Activated naive CD8-positive, alpha-beta T cell treated with anti-CD3 and anti-CD28 coated beads, Interleukin-2, amount 50 U/mL, for 24 hours (primary cell): ENCODE measurements around the gene LEO1.
A peak's percentile ranks its signal among the peaks of the same experiment; 100 is the strongest.

Experiments used
- ATAC-seq: fragments of 150-1000 bp; cut with Tn5 transposase; one replicate; pipeline ENCODE4 v1.10.0; 2021
- DNase-seq: peaks from one replicate; pipeline ENCODE4 v3.0.0; 2021
- H3K27ac Mint-ChIP-seq: one replicate; pipeline ENCODE4 v1.8.0; 2021; ENCODE audit warnings: mild to moderate bottlenecking, mixed read lengths
- H3K27me3 Mint-ChIP-seq: one replicate; pipeline ENCODE4 v1.8.0; 2021; ENCODE audit warnings: mixed read lengths
- H3K36me3 Mint-ChIP-seq: one replicate; pipeline ENCODE4 v1.8.0; 2021; ENCODE audit warnings: low read depth, mixed read lengths
- H3K4me1 Mint-ChIP-seq: one replicate; pipeline ENCODE4 v1.8.0; 2021; ENCODE audit warnings: mixed read lengths
- H3K4me3 Mint-ChIP-seq: one replicate; pipeline ENCODE4 v1.8.0; 2021; ENCODE audit warnings: mild to moderate bottlenecking, moderate library complexity, mixed read lengths
- H3K9me3 Mint-ChIP-seq: one replicate; pipeline ENCODE4 v1.8.0; 2021; ENCODE audit warnings: mixed read lengths

Gene LEO1

DNA sequence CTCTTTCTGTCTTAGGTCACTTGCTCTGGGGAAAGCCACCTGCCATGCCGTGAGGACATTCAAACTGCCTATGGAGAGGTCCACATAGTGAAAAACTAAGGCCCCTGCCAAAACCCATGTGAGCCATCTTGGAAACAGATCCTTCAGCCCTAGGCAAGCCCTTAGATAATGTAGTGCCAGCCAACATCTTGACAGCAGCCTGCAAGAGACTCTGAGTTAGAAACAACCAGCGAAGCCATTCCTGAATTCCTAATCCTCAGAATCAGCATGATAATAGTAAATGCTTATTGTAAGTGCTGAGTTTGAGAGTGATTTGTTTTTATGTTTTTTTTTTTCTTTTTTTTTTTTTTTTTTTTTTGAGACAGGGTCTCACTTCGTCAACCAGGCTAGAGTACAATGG, 40.6 kb downstream of the LEO1 start:
- no peak for ATAC-seq
- Mint-ChIP-seq H3K36me3 (peaks cover 6% of the 10 kb centered on the region), H3K27ac (no peak overlapping the region)

DNA sequence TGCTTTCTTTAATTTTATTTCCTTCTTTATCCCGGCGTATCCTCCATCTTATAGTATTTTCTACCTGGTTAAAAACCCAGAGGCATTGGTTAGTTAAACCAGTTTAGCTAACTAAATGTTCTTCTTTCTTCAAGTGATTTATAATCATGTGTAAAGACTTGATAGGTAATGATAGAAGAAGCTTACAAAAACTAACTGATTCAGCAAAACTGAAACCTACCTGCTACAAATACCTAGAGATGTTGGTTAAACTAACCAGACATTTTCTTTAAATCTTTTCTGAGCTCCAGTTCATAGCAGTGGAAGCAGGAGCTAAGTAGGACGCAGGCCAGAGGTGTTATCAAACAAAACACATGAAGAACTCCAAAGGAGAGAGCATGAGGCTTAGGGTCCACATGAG, 44.8 kb downstream of the LEO1 start:
- DNase-seq (no peak), ATAC-seq (no peak)
- Mint-ChIP-seq H3K9me3 (no peaks in the 10 kb centered on the region), H3K27ac (no peak overlapping the region), H3K27me3 (no peaks in the 10 kb centered on the region), H3K4me3 (no peak overlapping the region), H3K4me1 (no peaks in the 10 kb centered on the region), H3K36me3 (peaks cover 9% of the 10 kb centered on the region)

More for the DNA sequence above, 40.6 kb downstream of the LEO1 start:
- no peak for DNase-seq
- Mint-ChIP-seq H3K9me3 (no peaks in the 10 kb centered on the region), H3K4me1 (peaks cover 6% of the 10 kb centered on the region), H3K27me3 (no peaks in the 10 kb centered on the region), H3K4me3 (no peak overlapping the region)

DNA sequence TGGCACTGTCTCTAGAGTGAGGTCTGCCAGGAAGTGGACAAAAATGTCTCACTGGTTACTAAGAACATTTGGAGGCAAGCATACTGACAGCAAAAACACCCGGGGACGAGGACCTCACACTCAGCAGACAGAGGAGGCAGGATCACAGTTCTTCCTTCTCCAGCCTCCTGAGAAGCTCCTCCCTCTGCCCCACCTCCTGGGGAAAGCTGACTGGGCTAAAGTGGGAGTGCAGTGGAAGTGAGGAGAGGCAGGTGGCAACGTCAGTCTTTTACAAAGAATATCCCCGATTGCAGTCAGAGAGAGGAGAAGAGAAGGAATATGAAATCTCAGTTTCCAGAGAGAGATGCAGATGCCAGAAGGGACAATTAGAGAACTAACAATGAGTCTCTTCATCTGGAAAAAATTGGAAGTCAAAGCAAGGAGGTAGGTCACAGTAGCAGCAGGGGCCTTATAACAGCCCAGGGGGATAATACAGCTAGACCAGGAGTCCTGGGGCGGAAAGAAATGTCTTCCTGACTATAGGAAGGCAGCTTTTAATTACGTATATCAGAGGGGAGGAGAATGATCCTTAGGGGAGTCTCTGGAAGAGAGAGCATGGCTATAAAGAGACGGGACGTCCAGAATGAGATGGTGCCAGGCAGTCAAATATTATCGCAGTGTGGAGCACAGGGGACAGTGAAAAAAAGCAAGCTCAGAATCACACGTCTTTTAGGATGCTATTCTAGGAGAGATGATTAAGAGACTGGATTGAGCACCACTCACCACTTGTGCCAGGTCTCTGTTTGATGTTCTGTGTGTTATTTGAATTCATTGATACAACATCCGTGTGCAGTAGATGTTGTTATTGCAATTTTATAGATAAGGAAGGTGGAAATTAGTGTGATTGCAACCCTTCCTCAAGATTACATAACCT, 47.2 kb downstream of the LEO1 start:
- H3K36me3 Mint-ChIP-seq = peaks cover 11% of the 10 kb centered on the region
- no peaks in the 10 kb centered on the region for H3K27me3 Mint-ChIP-seq
- H3K9me3 Mint-ChIP-seq = no peaks in the 10 kb centered on the region
- no peak overlapping the region for H3K4me3 Mint-ChIP-seq
- DNase-seq = no peak
- ATAC-seq = no peak
- H3K27ac Mint-ChIP-seq = no peak overlapping the region
- H3K4me1 Mint-ChIP-seq = no peaks in the 10 kb centered on the region

DNA sequence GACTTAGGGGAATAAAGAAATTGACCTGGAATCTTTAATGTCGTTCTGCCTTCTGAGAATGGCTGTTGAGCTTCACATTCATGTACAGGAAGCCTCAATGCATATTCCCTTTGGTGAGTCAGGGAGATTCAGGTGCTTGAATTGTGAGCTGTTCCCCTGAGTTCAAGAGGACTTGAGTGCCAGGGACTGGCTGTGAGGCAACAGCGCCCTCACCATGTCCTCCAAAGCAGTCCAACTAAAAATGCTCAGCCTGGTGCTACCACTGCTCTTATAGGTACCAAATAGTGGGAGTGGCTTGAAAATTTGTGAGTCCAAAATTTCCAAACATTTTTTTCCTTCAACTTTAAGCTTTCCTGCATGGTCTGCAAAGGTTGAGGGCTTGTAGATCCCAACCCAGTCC, 54.1 kb downstream of the LEO1 start:
- H3K27ac Mint-ChIP-seq = no peak overlapping the region
- H3K9me3 Mint-ChIP-seq = no peaks in the 10 kb centered on the region
- H3K4me3 Mint-ChIP-seq = no peak overlapping the region
- H3K4me1 Mint-ChIP-seq = no peaks in the 10 kb centered on the region
- H3K36me3 Mint-ChIP-seq = peaks cover 5% of the 10 kb centered on the region
- H3K27me3 Mint-ChIP-seq = no peaks in the 10 kb centered on the region
- ATAC-seq (peak; percentile 52), DNase-seq (no peak)

DNA sequence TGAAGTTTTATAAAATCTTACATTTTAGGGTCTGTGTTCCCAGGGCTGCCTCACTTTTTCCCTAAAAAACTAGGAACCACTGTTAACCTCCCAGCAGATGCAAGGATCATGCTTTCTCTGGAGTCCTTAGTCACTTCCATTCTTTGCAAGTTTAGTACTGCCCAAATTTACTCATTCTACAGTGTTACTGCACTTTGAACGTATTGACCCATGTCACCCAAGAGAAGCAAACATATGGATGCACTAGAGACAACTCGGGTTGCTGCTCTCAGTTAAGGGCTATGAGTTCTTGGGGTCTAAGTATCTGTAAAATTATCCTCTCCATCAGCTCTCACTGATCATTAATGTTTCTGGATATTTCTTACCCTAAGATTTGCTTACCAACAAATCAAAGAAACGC, 59.0 kb downstream of the LEO1 start:
- H3K4me1 Mint-ChIP-seq = no peaks in the 10 kb centered on the region
- no peaks in the 10 kb centered on the region for H3K27me3 Mint-ChIP-seq
- H3K9me3 Mint-ChIP-seq = no peaks in the 10 kb centered on the region
- ATAC-seq (no peak), DNase-seq (no peak)
- H3K27ac Mint-ChIP-seq = no peak overlapping the region
- H3K36me3 Mint-ChIP-seq = peaks cover 17% of the 10 kb centered on the region
- no peak overlapping the region for H3K4me3 Mint-ChIP-seq

DNA sequence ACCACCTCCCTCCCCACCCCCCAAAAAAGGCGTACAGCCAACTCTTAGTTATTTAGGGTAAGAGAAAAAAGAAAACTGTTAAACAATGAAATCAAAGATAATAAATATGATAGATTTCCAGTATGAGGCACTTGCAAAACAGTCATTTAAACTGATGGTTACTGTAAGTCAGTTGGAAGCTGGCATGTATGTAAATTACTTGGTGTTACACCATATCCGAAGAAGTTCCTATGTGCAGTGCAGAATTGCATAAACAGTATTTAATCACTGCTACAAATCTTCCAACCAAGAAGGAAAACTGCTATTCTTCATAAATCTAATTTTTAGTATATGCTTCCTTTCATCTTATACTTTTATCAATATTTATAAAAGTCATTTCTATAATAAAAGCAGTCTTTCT, 62.0 kb downstream of the LEO1 start:
- Mint-ChIP-seq H3K4me3 (no peak overlapping the region), H3K27me3 (no peaks in the 10 kb centered on the region), H3K27ac (no peak overlapping the region), H3K4me1 (no peaks in the 10 kb centered on the region), H3K36me3 (peaks cover 28% of the 10 kb centered on the region), H3K9me3 (no peaks in the 10 kb centered on the region)
- ATAC-seq (no peak), DNase-seq (no peak)

DNA sequence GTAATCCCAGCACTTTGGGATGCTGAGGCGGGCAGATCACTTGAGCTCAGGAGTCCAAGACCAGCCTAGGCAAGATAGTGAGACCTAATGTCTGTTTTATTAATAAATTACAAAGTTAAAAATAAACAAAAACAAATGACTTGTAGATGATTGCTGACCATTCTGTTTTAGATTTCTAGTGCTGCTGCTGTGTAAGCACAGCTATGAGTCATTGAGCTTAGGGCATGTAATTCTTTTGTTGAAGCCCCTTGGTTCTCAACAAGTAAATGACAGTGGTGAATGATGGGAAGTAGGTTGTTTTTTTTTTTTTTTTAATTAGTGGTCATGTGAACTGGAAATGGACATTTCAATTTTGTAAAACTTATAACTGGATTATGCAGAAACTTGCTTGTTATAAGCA, 63.3 kb downstream of the LEO1 start:
- Mint-ChIP-seq H3K9me3 (no peaks in the 10 kb centered on the region), H3K36me3 (peaks cover 36% of the 10 kb centered on the region), H3K4me3 (no peak overlapping the region), H3K27ac (no peak overlapping the region), H3K4me1 (no peaks in the 10 kb centered on the region), H3K27me3 (no peaks in the 10 kb centered on the region)
- no peak for ATAC-seq
- DNase-seq = no peak

DNA sequence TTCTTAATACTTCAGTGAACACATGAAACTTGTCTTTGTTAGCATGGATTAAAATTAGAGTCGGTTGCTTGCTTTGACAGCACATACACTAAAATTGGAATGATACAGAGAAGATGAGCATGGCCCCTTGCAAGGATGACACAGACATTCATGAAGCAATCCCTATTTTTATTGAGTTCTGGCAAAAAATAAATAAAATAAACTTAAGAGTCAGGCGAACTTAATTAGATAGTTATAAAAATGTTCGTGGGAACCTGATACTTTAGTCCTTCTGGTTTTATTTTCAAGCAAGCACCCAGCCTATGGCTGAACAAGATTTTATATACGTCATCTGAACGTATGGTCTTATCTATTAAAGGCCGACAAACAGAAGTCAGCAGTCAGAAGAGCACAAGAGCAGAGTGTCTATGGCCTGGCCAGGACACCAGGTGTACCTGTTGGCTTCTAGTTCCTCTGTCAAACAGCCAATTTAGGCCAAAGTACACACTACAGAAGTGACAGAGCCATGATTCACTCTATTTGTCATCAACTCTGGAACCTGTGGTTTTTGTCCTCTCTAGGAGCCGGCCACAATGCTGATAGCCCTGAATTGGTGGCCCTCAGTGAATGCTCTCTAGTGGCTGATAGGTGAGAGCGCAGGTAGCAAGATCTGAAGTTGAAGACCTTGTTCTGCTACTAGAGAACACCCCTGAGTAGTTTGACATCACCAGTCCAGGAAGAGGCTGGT, 64.3 kb downstream of the LEO1 start:
- no peaks in the 10 kb centered on the region for H3K4me1 Mint-ChIP-seq
- H3K27me3 Mint-ChIP-seq = no peaks in the 10 kb centered on the region
- peaks cover 40% of the 10 kb centered on the region for H3K36me3 Mint-ChIP-seq
- no peak for DNase-seq
- ATAC-seq = peak; percentile 65
- no peak overlapping the region for H3K4me3 Mint-ChIP-seq
- H3K9me3 Mint-ChIP-seq = no peaks in the 10 kb centered on the region
- H3K27ac Mint-ChIP-seq = no peak overlapping the region

DNA sequence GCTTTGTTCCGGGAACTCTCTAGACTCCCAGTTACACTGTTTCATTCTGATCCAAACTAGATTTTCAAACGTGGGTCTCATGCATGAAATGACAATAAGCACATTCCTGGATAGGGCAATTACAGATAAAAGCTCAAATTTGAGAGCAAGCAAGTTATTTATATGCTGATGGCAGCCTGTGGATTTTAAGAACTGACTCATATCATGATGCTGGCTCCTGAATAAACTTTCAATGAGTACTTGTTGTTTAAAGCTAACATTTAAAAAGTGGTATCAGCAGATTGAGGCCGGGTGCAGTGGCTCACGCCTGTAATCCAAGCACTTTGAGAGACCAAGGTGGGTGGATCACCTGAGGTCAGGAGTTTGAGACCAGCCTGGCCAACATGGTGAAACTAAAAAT, 66.6 kb downstream of the LEO1 start:
- no peak overlapping the region for H3K27ac Mint-ChIP-seq
- H3K36me3 Mint-ChIP-seq = peaks cover 49% of the 10 kb centered on the region
- ATAC-seq (no peak), DNase-seq (no peak)
- H3K4me3 Mint-ChIP-seq = no peak overlapping the region
- H3K9me3 Mint-ChIP-seq = no peaks in the 10 kb centered on the region
- no peaks in the 10 kb centered on the region for H3K27me3 Mint-ChIP-seq
- no peaks in the 10 kb centered on the region for H3K4me1 Mint-ChIP-seq

DNA sequence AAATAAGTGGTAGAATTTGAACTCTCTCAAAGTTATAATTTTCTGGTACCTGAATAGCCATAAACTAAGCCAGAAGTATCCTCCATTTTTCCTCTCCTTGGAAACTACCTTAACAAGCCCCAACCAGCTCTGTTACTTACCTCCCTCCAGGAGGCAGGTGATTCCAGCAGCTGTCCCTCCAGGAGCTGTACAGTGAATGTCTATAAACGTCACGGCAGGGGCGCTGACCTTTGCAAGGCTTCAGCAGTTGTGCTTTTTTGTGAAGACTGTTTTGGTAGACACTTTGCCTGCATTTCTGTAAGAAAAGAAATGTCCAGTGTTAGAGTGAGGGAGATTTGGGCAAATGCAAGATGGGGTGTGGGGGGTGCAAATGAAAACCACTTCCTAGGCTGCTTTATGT, 67.2 kb downstream of the LEO1 start:
- peaks cover 52% of the 10 kb centered on the region for H3K36me3 Mint-ChIP-seq
- H3K27ac Mint-ChIP-seq = no peak overlapping the region
- DNase-seq (no peak), ATAC-seq (no peak)
- H3K9me3 Mint-ChIP-seq = no peaks in the 10 kb centered on the region
- H3K4me1 Mint-ChIP-seq = no peaks in the 10 kb centered on the region
- H3K27me3 Mint-ChIP-seq = no peaks in the 10 kb centered on the region
- H3K4me3 Mint-ChIP-seq = no peak overlapping the region

DNA sequence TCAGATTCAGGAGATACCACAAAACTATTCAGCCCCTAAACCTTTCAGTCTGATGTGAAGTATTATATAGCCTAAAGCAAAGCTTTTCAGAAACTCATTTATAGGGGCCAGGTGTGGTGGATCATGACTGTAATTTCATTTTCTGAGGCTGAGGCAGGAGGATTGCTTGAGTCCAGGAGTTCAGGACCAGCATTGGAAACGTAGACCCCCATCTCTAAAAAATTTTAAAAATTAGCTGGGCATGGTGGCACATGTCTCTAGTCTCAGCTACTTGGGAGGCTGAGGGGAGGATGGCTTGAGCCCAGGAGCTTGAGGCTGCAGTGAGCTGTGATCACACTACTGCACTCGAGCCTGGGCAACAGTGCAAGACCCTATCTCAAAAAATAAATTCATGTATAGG, 82.1 kb downstream of the LEO1 start:
- Mint-ChIP-seq H3K4me1 (peaks cover 4% of the 10 kb centered on the region), H3K36me3 (peaks cover 26% of the 10 kb centered on the region), H3K9me3 (no peaks in the 10 kb centered on the region), H3K27me3 (no peaks in the 10 kb centered on the region), H3K4me3 (no peak overlapping the region), H3K27ac (no peak overlapping the region)
- DNase-seq (no peak), ATAC-seq (no peak)

DNA sequence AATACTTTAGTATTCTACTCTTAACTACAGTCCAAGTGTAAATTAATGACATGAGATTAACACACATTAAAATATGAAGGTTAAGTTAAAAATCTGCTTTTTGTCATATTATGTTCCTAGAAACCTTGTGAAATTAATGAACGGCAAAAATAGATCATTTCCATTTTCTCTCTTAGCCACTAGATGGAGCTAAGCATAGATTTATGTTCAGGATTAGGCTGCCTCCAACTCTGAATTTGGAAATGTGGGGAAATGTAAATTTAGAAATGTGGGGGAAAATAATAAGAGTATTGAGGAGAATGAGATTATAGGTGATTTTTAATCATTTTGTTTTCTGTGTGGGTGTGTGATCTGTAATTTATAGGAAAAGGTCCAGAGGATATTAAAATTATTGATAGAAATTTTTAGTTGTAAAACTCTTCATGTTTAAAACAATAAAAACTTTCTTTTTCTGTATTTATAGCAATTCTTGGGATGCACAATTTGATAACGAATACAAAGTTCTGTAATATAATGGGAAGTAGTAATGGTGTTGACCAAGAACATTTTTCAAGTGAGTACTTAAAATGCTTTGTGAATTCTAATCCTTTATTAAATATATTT, 82.9 kb downstream of the LEO1 start:
- Mint-ChIP-seq H3K4me3 (no peak overlapping the region), H3K9me3 (no peaks in the 10 kb centered on the region), H3K27ac (no peak overlapping the region), H3K27me3 (no peaks in the 10 kb centered on the region), H3K4me1 (peaks cover 4% of the 10 kb centered on the region), H3K36me3 (peaks cover 21% of the 10 kb centered on the region)
- no peak for DNase-seq
- no peak for ATAC-seq
